ENCODE data around the gene ARMH2. TPM values are rescaled to one million over a fixed set of nuclear protein-coding genes. Genes with fewer than 3 reads are reported as not detected.

ARMH2 gene
- total and polyA plus RNA-seq, 7 donors: 0.10 TPM; not detected in 6

DNA sequence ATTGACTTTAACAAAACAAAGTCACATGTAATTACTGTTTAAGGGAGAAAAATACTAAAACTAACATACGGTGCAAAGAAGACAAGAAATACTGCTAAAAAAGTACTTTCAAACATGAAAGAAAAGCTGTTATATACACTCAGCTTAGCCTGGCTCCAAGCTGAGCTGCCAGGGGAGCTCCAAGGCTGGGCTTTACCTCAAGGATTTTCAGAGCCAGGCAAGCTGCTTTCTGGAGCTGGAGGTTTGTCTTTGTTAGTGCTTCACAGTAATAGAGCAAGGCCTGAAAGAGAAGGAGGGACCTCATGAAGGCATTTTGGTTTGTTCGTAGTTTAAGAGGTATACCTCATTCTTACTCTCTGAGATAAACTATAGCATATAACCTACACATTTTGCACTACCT is 19.6 kb upstream of the ARMH2 start:
- intact Hi-C loops (cut with DNase I): no loop called here
- H3K9me3 ChIP-seq: no peaks in the 10 kb centered on the region
- H3K27me3 ChIP-seq: no peaks in the 10 kb centered on the region
- H3K36me3 ChIP-seq: no peaks in the 10 kb centered on the region
- TF ChIP-seq POLR2AphosphoS5 (IDR thresholded peaks at IDR 0.05) (no peak), EP300 (IDR thresholded peaks at IDR 0.05) (no peak), POLR2A (IDR thresholded peaks at IDR 0.05) (no peak)
- TF ChIP-seq, protein P1, sequence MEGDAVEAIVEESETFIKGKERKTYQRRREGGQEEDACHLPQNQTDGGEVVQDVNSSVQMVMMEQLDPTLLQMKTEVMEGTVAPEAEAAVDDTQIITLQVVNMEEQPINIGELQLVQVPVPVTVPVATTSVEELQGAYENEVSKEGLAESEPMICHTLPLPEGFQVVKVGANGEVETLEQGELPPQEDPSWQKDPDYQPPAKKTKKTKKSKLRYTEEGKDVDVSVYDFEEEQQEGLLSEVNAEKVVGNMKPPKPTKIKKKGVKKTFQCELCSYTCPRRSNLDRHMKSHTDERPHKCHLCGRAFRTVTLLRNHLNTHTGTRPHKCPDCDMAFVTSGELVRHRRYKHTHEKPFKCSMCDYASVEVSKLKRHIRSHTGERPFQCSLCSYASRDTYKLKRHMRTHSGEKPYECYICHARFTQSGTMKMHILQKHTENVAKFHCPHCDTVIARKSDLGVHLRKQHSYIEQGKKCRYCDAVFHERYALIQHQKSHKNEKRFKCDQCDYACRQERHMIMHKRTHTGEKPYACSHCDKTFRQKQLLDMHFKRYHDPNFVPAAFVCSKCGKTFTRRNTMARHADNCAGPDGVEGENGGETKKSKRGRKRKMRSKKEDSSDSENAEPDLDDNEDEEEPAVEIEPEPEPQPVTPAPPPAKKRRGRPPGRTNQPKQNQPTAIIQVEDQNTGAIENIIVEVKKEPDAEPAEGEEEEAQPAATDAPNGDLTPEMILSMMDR (IDR thresholded peaks at IDR 0.05): no peak
- H3K27ac ChIP-seq: no peak overlapping the region
- DNase-seq: no peak
- no peaks in the 10 kb centered on the region for H3K4me1 ChIP-seq
- WGBS, 2 donors: 93 to 100% methylated on average over 2 of the region's 2 CpGs
- H3K4me3 ChIP-seq: no peak overlapping the region

DNA sequence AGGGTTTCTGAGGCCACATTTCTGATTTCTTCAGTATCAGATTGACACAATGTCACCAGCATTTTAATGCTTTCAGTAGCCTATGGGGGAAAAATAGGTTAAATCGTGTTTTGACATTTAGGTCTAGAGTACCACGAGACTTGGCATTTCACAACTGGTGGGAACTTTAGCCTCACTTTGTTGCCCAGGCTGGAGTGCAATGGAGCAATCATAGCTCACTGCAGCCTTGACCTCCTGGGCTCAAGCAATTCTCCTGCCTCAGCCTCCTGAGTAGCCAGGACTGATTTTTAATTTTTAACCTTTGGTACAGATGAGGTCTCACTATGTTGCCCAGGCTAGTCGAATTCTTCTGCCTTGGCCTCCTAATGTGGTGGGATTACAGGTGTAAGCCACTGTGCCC is 11.0 kb upstream of the ARMH2 start:
- WGBS, 2 donors: 84 to 89% methylated on average over 3 of the region's 3 CpGs
- no peaks in the 10 kb centered on the region for H3K27me3 ChIP-seq
- intact Hi-C loops (cut with DNase I): no loop called here

DNA sequence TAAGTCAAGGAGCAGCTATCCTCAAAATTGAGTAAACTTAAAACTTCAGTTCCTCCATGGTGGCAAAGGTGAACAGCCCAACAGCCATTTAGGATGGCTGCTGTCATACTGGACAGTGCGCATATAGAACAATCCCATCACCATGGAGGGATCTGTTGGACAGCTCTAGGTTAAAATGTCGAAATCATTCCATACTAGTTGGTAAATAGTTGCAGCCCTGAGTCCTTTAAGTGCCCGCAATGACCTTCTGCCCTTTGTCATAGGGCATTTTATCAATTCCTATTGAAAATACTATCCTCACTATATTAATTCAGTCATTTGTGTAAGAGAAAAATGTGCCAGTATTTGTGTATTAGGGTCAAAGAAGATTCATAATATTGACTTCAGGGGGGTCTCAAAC is 8.9 kb upstream of the ARMH2 start:
- 95 to 98% methylated on average over 3 of the region's 3 CpGs for WGBS, 2 donors

More for the DNA sequence above, 11.0 kb upstream of the ARMH2 start:
- Histone ChIP-seq H3K4me3 (no peak overlapping the region), H3K36me3 (peaks cover 0 to 11% (median 0%) of the 10 kb centered on the region in 4 donors), H3K9me3 (no peaks in the 10 kb centered on the region), H3K4me1 (no peaks in the 10 kb centered on the region), H3K27ac (no peak overlapping the region)
- TF ChIP-seq EP300 (IDR thresholded peaks at IDR 0.05) (no peak), POLR2AphosphoS5 (IDR thresholded peaks at IDR 0.05) (no peak), POLR2A (IDR thresholded peaks at IDR 0.05) (no peak)
- TF ChIP-seq, protein P1 (IDR thresholded peaks at IDR 0.05): no peak
- no peak for DNase-seq

DNA sequence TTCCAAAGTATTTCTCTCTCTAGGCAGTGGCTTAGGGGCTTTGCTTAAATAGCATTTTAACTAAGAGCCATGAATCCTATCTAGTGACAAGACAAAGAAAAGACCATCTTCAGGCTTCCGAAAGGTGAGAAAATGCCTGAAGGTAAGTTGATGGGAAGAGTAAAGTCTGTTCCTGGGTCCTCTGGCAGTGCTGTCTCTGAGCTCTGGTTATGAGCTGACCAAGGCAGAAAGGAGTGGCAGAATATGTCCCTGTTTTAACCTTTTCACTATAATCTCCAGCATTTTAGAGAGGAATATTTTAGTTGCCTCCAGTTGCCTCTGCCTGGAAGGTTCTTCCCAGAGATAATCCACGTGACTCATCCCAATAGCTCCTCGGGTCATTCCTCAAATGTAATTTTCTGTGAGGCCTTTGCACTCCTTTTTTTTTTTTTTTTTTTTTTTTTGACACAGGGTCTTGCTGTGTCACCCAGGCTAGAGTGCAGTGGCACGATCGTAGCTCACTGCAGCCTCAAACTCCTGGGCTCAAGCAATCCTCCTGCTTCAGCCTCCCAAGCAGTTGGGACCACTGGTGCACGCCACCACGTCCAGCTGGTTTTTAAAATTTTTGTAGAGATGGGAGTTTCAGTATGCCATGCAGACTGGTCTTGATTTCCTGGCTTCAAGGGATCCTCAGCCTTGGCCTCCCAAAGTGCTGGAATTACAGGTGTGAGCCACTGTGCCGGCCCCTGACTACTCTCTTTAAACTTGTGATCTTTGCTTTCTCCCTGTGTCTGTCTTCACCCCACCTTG is 3.7 kb upstream of the ARMH2 start:
- Histone ChIP-seq H3K4me1 (no peaks in the 10 kb centered on the region), H3K4me3 (no peak overlapping the region), H3K36me3 (peaks cover 0 to 8% (median 0%) of the 10 kb centered on the region in 4 donors), H3K27me3 (no peaks in the 10 kb centered on the region), H3K9me3 (no peaks in the 10 kb centered on the region), H3K27ac (no peak overlapping the region)
- intact Hi-C loops (cut with DNase I): no loop called here
- TF ChIP-seq, protein P1 (IDR thresholded peaks at IDR 0.05): no peak
- TF ChIP-seq POLR2A (IDR thresholded peaks at IDR 0.05) (no peak), EP300 (IDR thresholded peaks at IDR 0.05) (no peak), POLR2AphosphoS5 (IDR thresholded peaks at IDR 0.05) (no peak)
- 84 to 90% methylated on average over 8 of the region's 8 CpGs for WGBS, 2 donors
- DNase-seq: no peak

More for the DNA sequence above, 8.9 kb upstream of the ARMH2 start:
- no peaks in the 10 kb centered on the region for H3K27me3 ChIP-seq
- H3K4me1 ChIP-seq: no peaks in the 10 kb centered on the region
- intact Hi-C loops (cut with DNase I): no loop called here
- no peak overlapping the region for H3K4me3 ChIP-seq
- no peaks in the 10 kb centered on the region for H3K9me3 ChIP-seq
- no peak for DNase-seq
- TF ChIP-seq POLR2A (IDR thresholded peaks at IDR 0.05): no peak
- TF ChIP-seq POLR2AphosphoS5 (IDR thresholded peaks at IDR 0.05): no peak
- TF ChIP-seq, protein P1 (IDR thresholded peaks at IDR 0.05): no peak
- no peak for TF ChIP-seq EP300 (IDR thresholded peaks at IDR 0.05)
- peaks cover 0 to 16% (median 0%) of the 10 kb centered on the region in 4 donors for H3K36me3 ChIP-seq
- no peak overlapping the region for H3K27ac ChIP-seq
